Stomach (tissue), 4 donors: ENCODE data around the gene PGLYRP3.

Experiments used
- POLR2A ChIP-seq, 4 donors: fragments of 450-650 bp; IDR thresholded peaks; one replicate each; pipeline ENCODE4 v1.6.1; 2016; ENCODE audit warnings: antibody characterized with exemption in 4 of 4, control low read depth in 2 of 4, mild to moderate bottlenecking in 1 of 4, moderate library complexity in 1 of 4
- POLR2AphosphoS5 ChIP-seq, 3 donors: sonication (generic); formaldehyde crosslinking; IDR thresholded peaks; one replicate each; pipeline ENCODE4 v1.6.1; 2016; ENCODE audit warnings: antibody characterized with exemption in 3 of 3
- TF ChIP-seq, protein P1 (sequence below), 7 experiments: fragments of 450-650 bp in 4 of 7; fragments of 200-600 bp in 3 of 7; sonication (generic) in 3 of 7; IDR thresholded peaks; one replicate each; pipeline ENCODE4 v1.5.1; 2016 to 2019; ENCODE audit warnings: antibody characterized with exemption in 7 of 7, control low read depth in 2 of 7, mild to moderate bottlenecking in 1 of 7

DNA sequence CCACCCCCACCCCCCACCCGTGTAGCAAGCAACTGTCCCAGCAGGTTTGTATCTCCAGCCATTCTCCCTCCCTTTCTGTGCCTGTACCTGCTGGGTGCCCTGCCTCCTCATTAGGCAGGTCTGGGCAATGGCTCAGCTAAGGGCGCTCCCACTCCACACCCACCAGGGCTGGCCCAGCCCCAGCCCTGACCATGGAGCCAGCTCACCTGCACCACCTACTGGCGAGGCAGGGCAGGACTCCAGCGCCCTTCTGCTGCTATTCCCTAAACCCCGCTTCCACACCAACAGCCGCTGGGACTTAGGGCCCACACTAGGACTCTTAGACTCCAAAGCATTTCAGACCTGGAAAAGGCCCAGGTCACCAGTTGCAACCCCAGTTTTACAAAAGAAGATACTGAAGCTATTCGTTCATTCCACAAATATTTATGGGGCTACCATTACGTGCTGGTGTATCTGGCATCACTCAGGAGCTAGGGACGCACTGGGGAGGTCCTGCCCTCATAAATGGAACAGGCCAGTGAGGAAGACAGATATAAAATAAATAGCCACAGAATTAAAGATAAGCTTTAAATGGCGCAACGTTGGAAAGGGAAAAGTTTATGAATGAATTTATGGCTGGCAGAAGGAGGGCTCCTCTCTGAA is 24.0 kb downstream of the PGLYRP3 start:
- TF ChIP-seq, protein P1, sequence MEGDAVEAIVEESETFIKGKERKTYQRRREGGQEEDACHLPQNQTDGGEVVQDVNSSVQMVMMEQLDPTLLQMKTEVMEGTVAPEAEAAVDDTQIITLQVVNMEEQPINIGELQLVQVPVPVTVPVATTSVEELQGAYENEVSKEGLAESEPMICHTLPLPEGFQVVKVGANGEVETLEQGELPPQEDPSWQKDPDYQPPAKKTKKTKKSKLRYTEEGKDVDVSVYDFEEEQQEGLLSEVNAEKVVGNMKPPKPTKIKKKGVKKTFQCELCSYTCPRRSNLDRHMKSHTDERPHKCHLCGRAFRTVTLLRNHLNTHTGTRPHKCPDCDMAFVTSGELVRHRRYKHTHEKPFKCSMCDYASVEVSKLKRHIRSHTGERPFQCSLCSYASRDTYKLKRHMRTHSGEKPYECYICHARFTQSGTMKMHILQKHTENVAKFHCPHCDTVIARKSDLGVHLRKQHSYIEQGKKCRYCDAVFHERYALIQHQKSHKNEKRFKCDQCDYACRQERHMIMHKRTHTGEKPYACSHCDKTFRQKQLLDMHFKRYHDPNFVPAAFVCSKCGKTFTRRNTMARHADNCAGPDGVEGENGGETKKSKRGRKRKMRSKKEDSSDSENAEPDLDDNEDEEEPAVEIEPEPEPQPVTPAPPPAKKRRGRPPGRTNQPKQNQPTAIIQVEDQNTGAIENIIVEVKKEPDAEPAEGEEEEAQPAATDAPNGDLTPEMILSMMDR (IDR thresholded peaks at IDR 0.05): peak in 3 of 7 experiments; percentile 10 to 20 (median 17)
- TF ChIP-seq POLR2A (IDR thresholded peaks at IDR 0.05): no peak
- TF ChIP-seq POLR2AphosphoS5 (IDR thresholded peaks at IDR 0.05): no peak
